ENCODE results near the gene SKA3. TPM values are rescaled to one million over a fixed set of nuclear protein-coding genes. Genes with fewer than 3 reads are reported as not detected.

SKA3 gene
- total RNA-seq, 1 experiment from 2014 or later: 61.8 TPM

- Histone ChIP-seq H2BK12ac (ENCODE audit: insufficient read length, low read depth, low read length) (no peak overlapping the region), H3K56ac (ENCODE audit: insufficient read length, low read depth, low read length) (no peak overlapping the region), H3K23me2 (ENCODE audit: insufficient read length, low read depth, low read length, poor library complexity, severe bottlenecking) (no peaks in the 10 kb centered on the region), H3K4ac (ENCODE audit: low read depth, low read length) (no peak overlapping the region), H3K9me3 (ENCODE audit: control insufficient read depth, low read depth, low read length) (no peaks in the 10 kb centered on the region), H2BK5ac (ENCODE audit: insufficient read length, low read length) (no peak overlapping the region), H3K4me2 (ENCODE audit: insufficient read depth, insufficient read length, low read length) (no peak overlapping the region), H3K27ac (ENCODE audit: insufficient read length, low read depth, low read length) (no peak overlapping the region), H2BK15ac (ENCODE audit: low read depth, low read length) (no peak overlapping the region), H2AFZ (ENCODE audit: low read length) (no peak overlapping the region), H3K79me2 (ENCODE audit: insufficient read depth, low read length) (no peaks in the 10 kb centered on the region), H3K27me3 (ENCODE audit: insufficient read depth, low read length) (no peaks in the 10 kb centered on the region), H3K9ac (ENCODE audit: extremely low read depth, insufficient read length, low read length) (no peak overlapping the region), H4K8ac (replicated peaks; ENCODE audit: insufficient read length, low read depth, low read length) (no peak overlapping the region), H3K79me1 (ENCODE audit: insufficient read depth, low read depth, low read length, poor library complexity, severe bottlenecking) (no peaks in the 10 kb centered on the region), H2AK5ac (ENCODE audit: insufficient read length, low read length) (no peak overlapping the region), H2BK120ac (ENCODE audit: low read depth, low read length, poor library complexity, severe bottlenecking) (no peak overlapping the region), H2BK20ac (ENCODE audit: low read depth, low read length, poor library complexity, severe bottlenecking) (no peak overlapping the region), H4K20me1 (ENCODE audit: control insufficient read depth, insufficient read depth, insufficient read length) (no peaks in the 10 kb centered on the region), H4K91ac (ENCODE audit: insufficient read length, low read depth, low read length) (no peak overlapping the region), H3K4me1 (ENCODE audit: insufficient read depth, low read length) (peaks cover under 1% of the 10 kb centered on the region; the same call in 1 of the 2 replicates), H3T11ph (ENCODE audit: low read length) (no peak overlapping the region), H4K5ac (ENCODE audit: insufficient read length, low read depth, low read length) (no peak overlapping the region), H3K18ac (ENCODE audit: insufficient read length, low read depth, low read length) (no peak overlapping the region), H3K14ac (ENCODE audit: insufficient read depth, low read length) (no peak overlapping the region), H3K23ac (ENCODE audit: insufficient read length, low read depth, low read length) (no peak overlapping the region)
- Mint-ChIP-seq H3K4me3 (no peak overlapping the region), H3K9me3 (peaks cover 8 to 12% of the 10 kb centered on the region in 2 experiments), H3K27ac (0 out of 7 replicates have a peak overlapping the region, but pooled peaks of 1 of the 3 experiments have one; percentile 40), H3K27me3 (ENCODE audit: low read depth) (no peaks in the 10 kb centered on the region), H3K36me3 (ENCODE audit: insufficient read depth in 1 of 3, low read depth in 3 of 3) (peaks cover 0 to 8% (median 2%) of the 10 kb centered on the region in 3 experiments; a peak in 5 of 7 replicates), H3K4me1 (peaks cover 28 to 35% of the 10 kb centered on the region in 2 experiments)
- TF ChIP-seq CTCF (conservative IDR thresholded peaks at IDR 0.05): no peak
- DNase-seq: no peak
- no CpG with 5 or more reads among the region's 1 CpG for WGBS (ENCODE audit: extremely low coverage, insufficient read length, low lambda C conversion rate)
Observed at GRCh38 chr13:21117104-21117809, 59.1 kb downstream of the SKA3 start.
